Fibroblast of lung (primary cell): Measurements from ENCODE around the gene SPRR4. TPM values are rescaled to one million over a fixed set of nuclear protein-coding genes. Genes with fewer than 3 reads are reported as not detected.
"Not testable (repeated sequence)": the region's sequence is repeated elsewhere in the genome, so short reads cannot be mapped to it uniquely, and the experiment has no call there.

Experiments used
- DNase-seq, 2 donors: peaks; one replicate each; pipeline versions ENCODE4 v3.0.0 to v3.0.0-alpha.2; 2010; ENCODE audit warnings: low read depth in 2 of 2
- H2AFZ ChIP-seq: 2 replicates; pipeline ENCODE4 v1.5.1; 2012; ENCODE audit warnings: low read length, control low read depth, inconsistent platforms
- H3K27ac ChIP-seq: 2 replicates; pipeline ENCODE4 v1.5.1; 2011; ENCODE audit warnings: low read length, control low read depth; ENCODE audit not compliant: insufficient read depth
- H3K27me3 ChIP-seq: 2 replicates; pipeline ENCODE4 v1.5.1; 2011; ENCODE audit warnings: mild to moderate bottlenecking, low read length; ENCODE audit not compliant: control insufficient read depth, insufficient read depth
- H3K36me3 ChIP-seq: 2 replicates; pipeline ENCODE4 v1.5.1; 2011; ENCODE audit warnings: low read length; ENCODE audit not compliant: control insufficient read depth, insufficient read depth
- H3K4me1 ChIP-seq: 2 replicates; pipeline ENCODE4 v1.5.1; 2011; ENCODE audit warnings: low read length; ENCODE audit not compliant: control insufficient read depth, insufficient read depth; ENCODE audit errors: extremely low read depth
- H3K4me2 ChIP-seq: 2 replicates; pipeline ENCODE4 v1.5.1; 2011; ENCODE audit warnings: low read length, control low read depth; ENCODE audit not compliant: insufficient read depth; ENCODE audit errors: extremely low read depth
- H3K4me3 ChIP-seq, 4 experiments: fragments of 200-600 bp in 1 of 4; sonication (generic) in 1 of 4; replicated peaks in 1 of 4; 2 replicates each; pipeline ENCODE4 v1.5.1; 2011 to 2016; ENCODE audit warnings: low read length in 4 of 4, low read depth in 3 of 4, mild to moderate bottlenecking in 3 of 4, control low read depth in 2 of 4, inconsistent platforms in 1 of 4, mixed read lengths in 1 of 4; ENCODE audit not compliant: insufficient read depth in 1 of 4; ENCODE audit errors: control extremely low read depth in 1 of 4
- H3K79me2 ChIP-seq: 2 replicates; pipeline ENCODE4 v1.5.1; 2012; ENCODE audit warnings: mild to moderate bottlenecking, low read length, inconsistent platforms; ENCODE audit not compliant: control insufficient read depth, insufficient read depth
- H3K9ac ChIP-seq: 2 replicates; pipeline ENCODE4 v1.5.1; 2011; ENCODE audit warnings: mild to moderate bottlenecking, low read length, control low read depth; ENCODE audit not compliant: insufficient read depth
- H3K9me3 ChIP-seq: 2 replicates; pipeline ENCODE4 v1.5.1; 2012; ENCODE audit warnings: low read depth, low read length; ENCODE audit not compliant: control insufficient read depth, insufficient read depth
- H4K20me1 ChIP-seq: 2 replicates; pipeline ENCODE4 v1.5.1; 2011; ENCODE audit warnings: low read length; ENCODE audit not compliant: control insufficient read depth, insufficient read depth; ENCODE audit errors: extremely low read depth
- EZH2 ChIP-seq: IDR thresholded peaks from 2 replicates; pipeline ENCODE4 v1.5.1; 2012; ENCODE audit warnings: low read length, control low read depth, mild to moderate bottlenecking; ENCODE audit errors: missing control alignments
- polyA plus RNA-seq, 2 donors: library from polyadenylated mRNA; depleted of rRNA in 1 of 2; stranded (reverse) in 1 of 2; unstranded in 1 of 2; fragments of >200 nt; gene quantifications; 2 replicates each; pipeline ENCODE4 v1.2.1, GENCODE V29; 2011 to 2012; ENCODE audit warnings: missing spikeins in 1 of 2
- total RNA-seq: library from RNA; depleted of rRNA; stranded (reverse); fragments of >200 nt; gene quantifications from 2 replicates; pipeline ENCODE4 v1.2.1, GENCODE V29; 2014
- TF ChIP-seq, protein P1 (sequence below), 2 donors: IDR thresholded peaks in 1 of 2; conservative IDR thresholded peaks in 1 of 2; 1 replicate in 1 of 2; 2 replicates in 1 of 2; pipeline ENCODE4 v1.5.1; 2011 to 2012; ENCODE audit warnings: low read length in 2 of 2, control low read depth in 1 of 2, inconsistent platforms in 1 of 2, low read depth in 1 of 2, mild to moderate bottlenecking in 1 of 2

Gene SPRR4
- total and polyA plus RNA-seq, 2 donors (not counting 1 experiment from before 2014, with no cell fraction given) = not detected

DNA sequence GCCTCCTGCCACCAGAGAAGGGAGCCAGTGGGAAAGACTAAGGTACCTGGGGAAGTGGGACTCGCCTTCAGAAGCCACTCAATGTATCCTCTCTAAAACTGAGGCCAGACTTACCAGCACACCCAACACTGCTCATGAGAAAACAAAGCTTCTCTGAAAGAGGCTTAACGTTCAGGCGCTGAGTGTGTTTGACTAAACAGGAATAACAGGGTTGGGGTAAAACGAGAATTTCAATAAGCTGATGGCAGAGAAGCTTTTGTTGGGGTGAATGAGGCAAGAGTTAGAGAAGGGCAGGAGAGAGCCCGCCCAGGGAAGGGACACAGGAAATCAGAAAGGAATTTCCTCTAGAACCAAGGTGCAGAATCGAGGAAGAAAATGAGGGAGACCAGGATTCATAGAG, 29.4 kb downstream of the SPRR4 start:
- Histone ChIP-seq H3K27me3 (peaks cover 3% of the 10 kb centered on the region), H3K36me3 (no peaks in the 10 kb centered on the region), H3K4me1 (no peaks in the 10 kb centered on the region), H3K4me2 (no peak overlapping the region), H3K9me3 (no peaks in the 10 kb centered on the region), H4K20me1 (no peaks in the 10 kb centered on the region), H3K79me2 (no peaks in the 10 kb centered on the region), H3K27ac (no peak overlapping the region), H2AFZ (no peak overlapping the region), H3K4me3 (no peak overlapping the region), H3K9ac (no peak overlapping the region)
- no peak for DNase-seq
- no peak for TF ChIP-seq EZH2
- TF ChIP-seq, protein P1, sequence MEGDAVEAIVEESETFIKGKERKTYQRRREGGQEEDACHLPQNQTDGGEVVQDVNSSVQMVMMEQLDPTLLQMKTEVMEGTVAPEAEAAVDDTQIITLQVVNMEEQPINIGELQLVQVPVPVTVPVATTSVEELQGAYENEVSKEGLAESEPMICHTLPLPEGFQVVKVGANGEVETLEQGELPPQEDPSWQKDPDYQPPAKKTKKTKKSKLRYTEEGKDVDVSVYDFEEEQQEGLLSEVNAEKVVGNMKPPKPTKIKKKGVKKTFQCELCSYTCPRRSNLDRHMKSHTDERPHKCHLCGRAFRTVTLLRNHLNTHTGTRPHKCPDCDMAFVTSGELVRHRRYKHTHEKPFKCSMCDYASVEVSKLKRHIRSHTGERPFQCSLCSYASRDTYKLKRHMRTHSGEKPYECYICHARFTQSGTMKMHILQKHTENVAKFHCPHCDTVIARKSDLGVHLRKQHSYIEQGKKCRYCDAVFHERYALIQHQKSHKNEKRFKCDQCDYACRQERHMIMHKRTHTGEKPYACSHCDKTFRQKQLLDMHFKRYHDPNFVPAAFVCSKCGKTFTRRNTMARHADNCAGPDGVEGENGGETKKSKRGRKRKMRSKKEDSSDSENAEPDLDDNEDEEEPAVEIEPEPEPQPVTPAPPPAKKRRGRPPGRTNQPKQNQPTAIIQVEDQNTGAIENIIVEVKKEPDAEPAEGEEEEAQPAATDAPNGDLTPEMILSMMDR (conservative IDR thresholded peaks at IDR 0.05 in 1 of 2, IDR thresholded peaks at IDR 0.05 in 1 of 2; ENCODE audit: low read depth in 1 of 2, low read length in 2 of 2) = no peak

- Histone ChIP-seq H3K9ac (no peak overlapping the region), H3K27ac (no peak overlapping the region), H3K4me2 (no peak overlapping the region), H3K79me2 (no peaks in the 10 kb centered on the region), H4K20me1 (no peaks in the 10 kb centered on the region), H3K27me3 (peaks cover 3% of the 10 kb centered on the region), H2AFZ (no peak overlapping the region), H3K9me3 (no peaks in the 10 kb centered on the region), H3K4me3 (no peak overlapping the region), H3K36me3 (no peaks in the 10 kb centered on the region), H3K4me1 (no peaks in the 10 kb centered on the region)
- TF ChIP-seq, protein P1 (conservative IDR thresholded peaks at IDR 0.05 in 1 of 2, IDR thresholded peaks at IDR 0.05 in 1 of 2; ENCODE audit: low read depth in 1 of 2, low read length in 2 of 2) = no peak
- no peak for TF ChIP-seq EZH2
- no peak for DNase-seq
Observed at GRCh38 chr1:153000294-153000693, 29.8 kb downstream of the SPRR4 start.

GRCh38 chr1:153001382-153001781, 30.9 kb downstream of the SPRR4 start, which contains the start of gene SPRR3:
Gene SPRR3 (plus strand): TSS chr1:153001749. CDS start chr1:153003021, 1,272 bp downstream.
- Histone ChIP-seq H3K4me2 (no peak within 1 kb of the TSS), H3K27ac (no peak within 1 kb of the TSS), H2AFZ (no peak within 1 kb of the TSS), H3K36me3 (no peaks in the 10 kb centered on the region), H3K4me3 (no peak within 1 kb of the TSS), H3K9me3 (no peaks in the 10 kb centered on the region), H3K9ac (no peak within 1 kb of the TSS), H3K4me1 (no peaks in the 10 kb centered on the region), H3K27me3 (peaks cover 3% of the 10 kb centered on the region), H3K79me2 (no peaks in the 10 kb centered on the region), H4K20me1 (no peaks in the 10 kb centered on the region)
- TF ChIP-seq, protein P1 (conservative IDR thresholded peaks at IDR 0.05 in 1 of 2, IDR thresholded peaks at IDR 0.05 in 1 of 2; ENCODE audit: low read depth in 1 of 2, low read length in 2 of 2) = no peak
- TF ChIP-seq EZH2 = no peak
- no peak for DNase-seq

DNA sequence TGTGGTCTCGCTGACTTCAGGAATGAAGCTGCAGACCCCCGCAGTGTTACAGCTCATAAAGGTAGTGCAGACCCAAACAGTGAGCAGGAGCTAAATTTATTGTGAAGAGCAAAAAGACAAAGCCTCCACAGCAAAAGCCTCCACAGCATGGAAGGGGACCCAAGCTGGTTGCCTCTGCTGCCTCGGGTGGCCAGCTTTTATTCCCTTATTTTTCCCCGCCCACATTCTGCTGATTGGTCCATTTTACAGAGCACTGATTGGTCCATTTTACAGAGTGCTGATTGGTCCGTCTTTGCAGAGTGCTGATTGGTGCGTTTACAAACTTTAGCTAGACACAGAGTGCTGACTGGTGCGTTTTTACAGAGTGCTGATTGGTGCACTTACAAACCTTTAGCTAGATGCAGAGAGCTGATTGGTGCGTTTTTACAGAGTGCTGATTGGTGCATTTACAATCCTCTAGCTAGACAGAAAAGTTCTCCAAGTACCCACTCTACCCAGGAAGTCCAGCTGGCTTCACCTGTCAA, 40.8 kb downstream of the SPRR4 start:
- not testable (repeated sequence) for H3K9me3 ChIP-seq, H2AFZ ChIP-seq, DNase-seq

GRCh38 chr1:153021829-153022228, 51.4 kb downstream of the SPRR4 start:
- H3K4me3 ChIP-seq, H3K9me3 ChIP-seq, H3K4me2 ChIP-seq, H4K20me1 ChIP-seq, H3K27me3 ChIP-seq, H3K9ac ChIP-seq, H3K4me1 ChIP-seq, DNase-seq, H2AFZ ChIP-seq, H3K27ac ChIP-seq, H3K36me3 ChIP-seq, H3K79me2 ChIP-seq: not testable (repeated sequence)

More for the DNA sequence above, 40.8 kb downstream of the SPRR4 start:
- not testable (repeated sequence) for H3K4me1 ChIP-seq, H3K27ac ChIP-seq, H3K79me2 ChIP-seq, H3K36me3 ChIP-seq, H3K9ac ChIP-seq, H3K4me2 ChIP-seq, H3K27me3 ChIP-seq, H3K4me3 ChIP-seq, H4K20me1 ChIP-seq
